HL-60 (cell line): Measurements from ENCODE around the gene TMA16.

Experiments
- CTCF ChIP-seq: IDR thresholded peaks from one replicate; pipeline ENCODE4 v1.5.1; 2011; ENCODE audit warnings: low read length, control low read depth, inconsistent platforms; ENCODE audit not compliant: insufficient read depth
- GABPA ChIP-seq: IDR thresholded peaks from 2 replicates; pipeline ENCODE4 v1.6.1; 2012; ENCODE audit warnings: low read depth
- POLR2AphosphoS5 ChIP-seq: IDR thresholded peaks from 2 replicates; pipeline ENCODE4 v1.6.1; 2012; ENCODE audit warnings: low read depth
- SPI1 ChIP-seq: IDR thresholded peaks from 2 replicates; pipeline ENCODE4 v1.6.1; 2012; ENCODE audit warnings: low read depth, mild to moderate bottlenecking, borderline replicate concordance
- TF ChIP-seq, protein P1 (sequence below): IDR thresholded peaks from 2 replicates; pipeline ENCODE4 v1.6.1; 2012; ENCODE audit warnings: low read depth; ENCODE audit not compliant: insufficient replicate concordance

DNA sequence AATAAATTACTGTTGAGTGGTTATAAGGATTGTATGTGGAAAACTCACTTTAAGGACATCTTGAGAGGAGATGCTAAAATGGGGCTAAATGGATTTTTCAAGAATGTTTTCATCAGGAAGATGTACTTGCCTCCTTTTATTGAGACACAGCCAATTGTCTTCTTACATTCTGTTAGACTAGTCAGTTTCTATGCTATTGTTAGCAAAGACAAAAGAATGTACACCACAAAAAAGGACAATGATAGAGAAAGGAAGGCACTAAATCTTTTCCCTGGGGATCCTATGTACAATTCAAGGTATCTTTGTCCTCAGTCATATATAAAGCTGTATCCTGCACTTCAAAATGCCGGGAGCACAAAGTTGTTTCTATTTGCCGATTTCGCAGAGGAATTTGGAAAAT is 42.6 kb downstream of the TMA16 start:
- TF ChIP-seq CTCF = no peak
- no peak for TF ChIP-seq SPI1
- no peak for TF ChIP-seq GABPA
- TF ChIP-seq, protein P1, sequence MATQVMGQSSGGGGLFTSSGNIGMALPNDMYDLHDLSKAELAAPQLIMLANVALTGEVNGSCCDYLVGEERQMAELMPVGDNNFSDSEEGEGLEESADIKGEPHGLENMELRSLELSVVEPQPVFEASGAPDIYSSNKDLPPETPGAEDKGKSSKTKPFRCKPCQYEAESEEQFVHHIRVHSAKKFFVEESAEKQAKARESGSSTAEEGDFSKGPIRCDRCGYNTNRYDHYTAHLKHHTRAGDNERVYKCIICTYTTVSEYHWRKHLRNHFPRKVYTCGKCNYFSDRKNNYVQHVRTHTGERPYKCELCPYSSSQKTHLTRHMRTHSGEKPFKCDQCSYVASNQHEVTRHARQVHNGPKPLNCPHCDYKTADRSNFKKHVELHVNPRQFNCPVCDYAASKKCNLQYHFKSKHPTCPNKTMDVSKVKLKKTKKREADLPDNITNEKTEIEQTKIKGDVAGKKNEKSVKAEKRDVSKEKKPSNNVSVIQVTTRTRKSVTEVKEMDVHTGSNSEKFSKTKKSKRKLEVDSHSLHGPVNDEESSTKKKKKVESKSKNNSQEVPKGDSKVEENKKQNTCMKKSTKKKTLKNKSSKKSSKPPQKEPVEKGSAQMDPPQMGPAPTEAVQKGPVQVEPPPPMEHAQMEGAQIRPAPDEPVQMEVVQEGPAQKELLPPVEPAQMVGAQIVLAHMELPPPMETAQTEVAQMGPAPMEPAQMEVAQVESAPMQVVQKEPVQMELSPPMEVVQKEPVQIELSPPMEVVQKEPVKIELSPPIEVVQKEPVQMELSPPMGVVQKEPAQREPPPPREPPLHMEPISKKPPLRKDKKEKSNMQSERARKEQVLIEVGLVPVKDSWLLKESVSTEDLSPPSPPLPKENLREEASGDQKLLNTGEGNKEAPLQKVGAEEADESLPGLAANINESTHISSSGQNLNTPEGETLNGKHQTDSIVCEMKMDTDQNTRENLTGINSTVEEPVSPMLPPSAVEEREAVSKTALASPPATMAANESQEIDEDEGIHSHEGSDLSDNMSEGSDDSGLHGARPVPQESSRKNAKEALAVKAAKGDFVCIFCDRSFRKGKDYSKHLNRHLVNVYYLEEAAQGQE = no peak
- TF ChIP-seq POLR2AphosphoS5 = no peak
